Hematopoietic multipotent progenitor cell treated with erythropoietin and hydrocortisone succinate and interleukin-3 and kit ligand, for 17 days (in vitro differentiated cells): ENCODE results near the gene AOAH.
"Not testable (repeated sequence)": the region's sequence is repeated elsewhere in the genome, so short reads cannot be mapped to it uniquely, and the experiment has no call there.

Experiments used
- DNase-seq: peaks from one replicate; pipeline ENCODE4 v3.0.0-alpha.2; 2015; ENCODE audit warnings: low spot score

The AOAH gene

GRCh38 chr7:36506820-36507219, 217.5 kb downstream of the AOAH start:
- no peak for DNase-seq

GRCh38 chr7:36506130-36506798, 218.0 kb downstream of the AOAH start:
- DNase-seq, result no peak

GRCh38 chr7:36504617-36505016, 219.7 kb downstream of the AOAH start:
- DNase-seq, result not testable (repeated sequence)

- DNase-seq, result not testable (repeated sequence)
Measured at GRCh38 chr7:36504216-36504615, 220.1 kb downstream of the AOAH start.

GRCh38 chr7:36497775-36498174, 226.5 kb downstream of the AOAH start:
- DNase-seq, result no peak

GRCh38 chr7:36497176-36497575, 227.1 kb downstream of the AOAH start:
- not testable (repeated sequence) for DNase-seq

- no peak for DNase-seq
Measured at GRCh38 chr7:36496576-36496975, 227.7 kb downstream of the AOAH start.

- DNase-seq, result no peak
Measured at GRCh38 chr7:36491317-36491716, 233.0 kb downstream of the AOAH start.

- no peak for DNase-seq
Measured at GRCh38 chr7:36490419-36490830, 233.9 kb downstream of the AOAH start.

GRCh38 chr7:36488672-36489071, 235.6 kb downstream of the AOAH start:
- DNase-seq, result not testable (repeated sequence)

GRCh38 chr7:36487756-36488336, 236.4 kb downstream of the AOAH start:
- DNase-seq, result no peak

GRCh38 chr7:36486336-36486735, 238.0 kb downstream of the AOAH start:
- no peak for DNase-seq

- no peak for DNase-seq
Measured at GRCh38 chr7:36484265-36484664, 240.0 kb downstream of the AOAH start.

GRCh38 chr7:36483853-36484252, 240.4 kb downstream of the AOAH start:
- not testable (repeated sequence) for DNase-seq

GRCh38 chr7:36478745-36479144, 245.5 kb downstream of the AOAH start:
- no peak for DNase-seq

GRCh38 chr7:36475381-36475780, 248.9 kb downstream of the AOAH start:
- DNase-seq, result no peak

- DNase-seq, result no peak
Measured at GRCh38 chr7:36475011-36475342, 249.3 kb downstream of the AOAH start.

GRCh38 chr7:36474283-36475010, 249.8 kb downstream of the AOAH start:
- DNase-seq, result no peak

GRCh38 chr7:36473454-36474282, 250.6 kb downstream of the AOAH start:
- DNase-seq, result no peak

GRCh38 chr7:36472141-36472729, 252.1 kb downstream of the AOAH start:
- DNase-seq, result no peak

GRCh38 chr7:36469236-36469635, 255.1 kb downstream of the AOAH start:
- no peak for DNase-seq
